Measurements from ENCODE around the gene CNOT9.

DNA sequence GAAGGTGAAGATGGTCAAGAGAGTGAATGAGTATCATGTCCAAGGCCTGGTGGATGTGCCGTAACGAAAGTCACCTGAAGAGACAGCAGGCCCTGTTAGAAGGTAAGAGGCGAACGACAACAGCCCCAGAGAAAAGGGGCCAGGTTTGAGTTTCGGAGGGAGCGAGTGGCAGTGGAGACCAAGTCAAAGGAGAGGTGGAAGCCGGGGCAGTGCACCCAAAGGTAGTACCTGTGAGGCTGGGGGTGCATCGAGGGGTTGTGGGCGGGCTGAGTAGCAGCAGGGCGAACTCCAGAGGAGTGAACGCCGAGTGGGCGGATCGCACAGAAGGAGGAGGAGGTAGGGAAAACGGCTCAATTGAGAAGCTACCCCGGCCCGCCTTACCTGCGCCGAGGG, 846 bp upstream of the CNOT9 start:
- no peak for TF ChIP-seq POLR2AphosphoS5 (IDR thresholded peaks at IDR 0.05; ENCODE audit: low read depth, low read length)
- TF ChIP-seq POLR2A (IDR thresholded peaks at IDR 0.05; ENCODE audit: low read depth, low read length) = no peak

Measured in GM12892 (cell line).